SK-N-SH treated with all-trans-retinoic acid at 6 μM for 48 hours (cell line): Measurements from ENCODE around the gene FGGY.
A peak's percentile ranks its signal among the peaks of the same experiment; 100 is the strongest.

Experiments used
- ATAC-seq: fragments of 200-7000 bp; cut with Tn5 transposase; 3 replicates; pipeline ENCODE4 v1.9.1; 2020; ENCODE audit warnings: mild to moderate bottlenecking, moderate library complexity
- ARNTL ChIP-seq: fragments of 450-650 bp; formaldehyde crosslinking; IDR thresholded peaks from 2 replicates; pipeline ENCODE4 v1.5.0; 2020; ENCODE audit warnings: low read depth, mild to moderate bottlenecking, moderate library complexity, borderline replicate concordance
- CSDC2 ChIP-seq: fragments of 250-450 bp; sonication (Bioruptor Pico); IDR thresholded peaks from 2 replicates; pipeline ENCODE4 v1.5.0; 2020; ENCODE audit warnings: mild to moderate bottlenecking, moderate library complexity
- ESRRG ChIP-seq: fragments of 250-450 bp; sonication (Bioruptor Pico); IDR thresholded peaks from 2 replicates; pipeline ENCODE4 v1.6.1; 2021; ENCODE audit warnings: mild to moderate bottlenecking
- GLIS3 ChIP-seq: fragments of 250-450 bp; sonication (Bioruptor Pico); IDR thresholded peaks from 2 replicates; pipeline ENCODE4 v1.5.0; 2020; ENCODE audit warnings: mild to moderate bottlenecking, moderate library complexity
- ISL1 ChIP-seq: fragments of 250-450 bp; sonication (Bioruptor Pico); IDR thresholded peaks from 2 replicates; pipeline ENCODE4 v2.1.2; 2022; ENCODE audit warnings: mild to moderate bottlenecking, moderate library complexity
- OSR1 ChIP-seq: fragments of 250-450 bp; sonication (Bioruptor Pico); IDR thresholded peaks from 2 replicates; pipeline ENCODE4 v1.8.0; 2022; ENCODE audit warnings: moderate library complexity, mild to moderate bottlenecking, inconsistent platforms
- PPARA ChIP-seq: fragments of 250-450 bp; sonication (Bioruptor Pico); IDR thresholded peaks from 2 replicates; pipeline ENCODE4 v1.5.0; 2020; ENCODE audit warnings: mild to moderate bottlenecking, borderline replicate concordance
- RARB ChIP-seq: fragments of 250-450 bp; sonication (Bioruptor Pico); IDR thresholded peaks from 2 replicates; pipeline ENCODE4 v1.8.0; 2021; ENCODE audit warnings: mild to moderate bottlenecking, moderate library complexity
- SNAI2 ChIP-seq: fragments of 250-450 bp; sonication (Bioruptor Pico); IDR thresholded peaks from 2 replicates; pipeline ENCODE4 v1.5.0; 2020; ENCODE audit warnings: mild to moderate bottlenecking, moderate library complexity
- TCF4 ChIP-seq: fragments of 250-450 bp; sonication (Bioruptor Pico); IDR thresholded peaks from 2 replicates; pipeline ENCODE4 v1.8.0; 2021; ENCODE audit warnings: mild to moderate bottlenecking, moderate library complexity, borderline replicate concordance
- TOX ChIP-seq: fragments of 250-450 bp; sonication (Bioruptor Pico); IDR thresholded peaks from 2 replicates; pipeline ENCODE4 v1.8.0; 2021; ENCODE audit warnings: mild to moderate bottlenecking, moderate library complexity, borderline replicate concordance
- ZC3H10 ChIP-seq: fragments of 250-450 bp; sonication (Bioruptor Pico); IDR thresholded peaks from 2 replicates; pipeline ENCODE4 v1.5.1; 2021; ENCODE audit warnings: mild to moderate bottlenecking, moderate library complexity
- ZFP3 ChIP-seq: fragments of 250-450 bp; sonication (Bioruptor Pico); IDR thresholded peaks from 2 replicates; pipeline ENCODE4 v1.5.0; 2020; ENCODE audit warnings: mild to moderate bottlenecking, moderate library complexity
- ZFP30 ChIP-seq: fragments of 450-650 bp; formaldehyde crosslinking; IDR thresholded peaks from 2 replicates; pipeline ENCODE4 v1.5.0; 2022; ENCODE audit warnings: mild to moderate bottlenecking, moderate library complexity
- ZNF565 ChIP-seq: fragments of 450-650 bp; formaldehyde crosslinking; conservative IDR thresholded peaks from 2 replicates; pipeline ENCODE4 v1.5.0; 2020; ENCODE audit warnings: low read depth, mild to moderate bottlenecking, moderate library complexity
- ZNF70 ChIP-seq: fragments of 450-650 bp; formaldehyde crosslinking; IDR thresholded peaks from 2 replicates; pipeline ENCODE4 v1.5.0; 2020; ENCODE audit warnings: mild to moderate bottlenecking, moderate library complexity
- ZNF8 ChIP-seq: fragments of 450-650 bp; formaldehyde crosslinking; IDR thresholded peaks from 2 replicates; pipeline ENCODE4 v1.5.0; 2020; ENCODE audit warnings: mild to moderate bottlenecking, moderate library complexity
- TF ChIP-seq, protein P1 (sequence below): fragments of 250-450 bp; sonication (Bioruptor Pico); IDR thresholded peaks from 2 replicates; pipeline ENCODE4 v1.8.0; 2020; ENCODE audit warnings: mild to moderate bottlenecking, moderate library complexity, borderline replicate concordance
- TF ChIP-seq, protein P2 (sequence below): fragments of 250-450 bp; sonication (Bioruptor Pico); IDR thresholded peaks from 2 replicates; pipeline ENCODE4 v1.5.1; 2020; ENCODE audit warnings: low read depth, mild to moderate bottlenecking, moderate library complexity
- TF ChIP-seq, protein P3 (sequence below): fragments of 250-450 bp; sonication (Bioruptor Pico); IDR thresholded peaks from 2 replicates; pipeline ENCODE4 v1.8.0; 2021; ENCODE audit warnings: low read depth, mild to moderate bottlenecking, moderate library complexity, borderline replicate concordance
- TF ChIP-seq, protein P4 (sequence below): fragments of 250-450 bp; sonication (Bioruptor Pico); IDR thresholded peaks from 2 replicates; pipeline ENCODE4 v1.5.1; 2021; ENCODE audit warnings: mild to moderate bottlenecking, moderate library complexity
- TF ChIP-seq, protein P5 (sequence below): fragments of 250-450 bp; sonication (Bioruptor Pico); IDR thresholded peaks from 2 replicates; pipeline ENCODE4 v1.5.0; 2020; ENCODE audit warnings: mild to moderate bottlenecking, moderate library complexity

Gene FGGY

DNA sequence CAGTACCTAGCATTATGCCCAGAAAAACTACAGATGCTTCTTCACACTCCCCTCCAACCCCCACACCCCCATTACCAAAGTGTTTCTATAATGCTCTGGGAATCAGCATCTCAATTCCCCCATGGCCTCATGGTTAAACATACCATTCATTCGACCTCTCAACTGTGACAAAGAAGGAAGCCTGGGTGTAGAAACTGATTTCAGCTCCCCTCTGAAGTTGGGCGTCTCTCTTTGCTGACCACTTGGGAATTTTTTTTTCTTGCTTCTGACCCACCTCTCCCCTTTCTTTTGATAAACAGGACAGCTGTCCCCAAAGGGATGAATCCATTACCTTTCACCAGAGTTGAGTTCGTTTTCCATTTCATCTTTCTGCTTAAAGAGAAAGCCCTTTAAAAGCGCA lies 401.5 kb downstream of the FGGY start:
- TF ChIP-seq GLIS3 (no peak), SNAI2 (CRISPR knock-in tag) (no peak), ZFP3 (no peak), ESRRG (CRISPR knock-in tag) (no peak), PPARA (CRISPR knock-in tag) (no peak), ZNF8 (no peak), TOX (no peak), ZNF565 (CRISPR knock-in tag) (no peak)
- TF ChIP-seq, protein P1, sequence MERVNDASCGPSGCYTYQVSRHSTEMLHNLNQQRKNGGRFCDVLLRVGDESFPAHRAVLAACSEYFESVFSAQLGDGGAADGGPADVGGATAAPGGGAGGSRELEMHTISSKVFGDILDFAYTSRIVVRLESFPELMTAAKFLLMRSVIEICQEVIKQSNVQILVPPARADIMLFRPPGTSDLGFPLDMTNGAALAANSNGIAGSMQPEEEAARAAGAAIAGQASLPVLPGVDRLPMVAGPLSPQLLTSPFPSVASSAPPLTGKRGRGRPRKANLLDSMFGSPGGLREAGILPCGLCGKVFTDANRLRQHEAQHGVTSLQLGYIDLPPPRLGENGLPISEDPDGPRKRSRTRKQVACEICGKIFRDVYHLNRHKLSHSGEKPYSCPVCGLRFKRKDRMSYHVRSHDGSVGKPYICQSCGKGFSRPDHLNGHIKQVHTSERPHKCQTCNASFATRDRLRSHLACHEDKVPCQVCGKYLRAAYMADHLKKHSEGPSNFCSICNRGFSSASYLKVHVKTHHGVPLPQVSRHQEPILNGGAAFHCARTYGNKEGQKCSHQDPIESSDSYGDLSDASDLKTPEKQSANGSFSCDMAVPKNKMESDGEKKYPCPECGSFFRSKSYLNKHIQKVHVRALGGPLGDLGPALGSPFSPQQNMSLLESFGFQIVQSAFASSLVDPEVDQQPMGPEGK: no peak
- TF ChIP-seq, protein P2, sequence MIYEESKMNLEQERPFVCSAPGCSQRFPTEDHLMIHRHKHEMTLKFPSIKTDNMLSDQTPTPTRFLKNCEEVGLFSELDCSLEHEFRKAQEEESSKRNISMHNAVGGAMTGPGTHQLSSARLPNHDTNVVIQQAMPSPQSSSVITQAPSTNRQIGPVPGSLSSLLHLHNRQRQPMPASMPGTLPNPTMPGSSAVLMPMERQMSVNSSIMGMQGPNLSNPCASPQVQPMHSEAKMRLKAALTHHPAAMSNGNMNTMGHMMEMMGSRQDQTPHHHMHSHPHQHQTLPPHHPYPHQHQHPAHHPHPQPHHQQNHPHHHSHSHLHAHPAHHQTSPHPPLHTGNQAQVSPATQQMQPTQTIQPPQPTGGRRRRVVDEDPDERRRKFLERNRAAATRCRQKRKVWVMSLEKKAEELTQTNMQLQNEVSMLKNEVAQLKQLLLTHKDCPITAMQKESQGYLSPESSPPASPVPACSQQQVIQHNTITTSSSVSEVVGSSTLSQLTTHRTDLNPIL: no peak
- TF ChIP-seq, protein P3, sequence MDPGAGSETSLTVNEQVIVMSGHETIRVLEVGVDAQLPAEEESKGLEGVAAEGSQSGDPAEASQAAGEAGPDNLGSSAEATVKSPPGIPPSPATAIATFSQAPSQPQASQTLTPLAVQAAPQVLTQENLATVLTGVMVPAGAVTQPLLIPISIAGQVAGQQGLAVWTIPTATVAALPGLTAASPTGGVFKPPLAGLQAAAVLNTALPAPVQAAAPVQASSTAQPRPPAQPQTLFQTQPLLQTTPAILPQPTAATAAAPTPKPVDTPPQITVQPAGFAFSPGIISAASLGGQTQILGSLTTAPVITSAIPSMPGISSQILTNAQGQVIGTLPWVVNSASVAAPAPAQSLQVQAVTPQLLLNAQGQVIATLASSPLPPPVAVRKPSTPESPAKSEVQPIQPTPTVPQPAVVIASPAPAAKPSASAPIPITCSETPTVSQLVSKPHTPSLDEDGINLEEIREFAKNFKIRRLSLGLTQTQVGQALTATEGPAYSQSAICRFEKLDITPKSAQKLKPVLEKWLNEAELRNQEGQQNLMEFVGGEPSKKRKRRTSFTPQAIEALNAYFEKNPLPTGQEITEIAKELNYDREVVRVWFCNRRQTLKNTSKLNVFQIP: no peak
- TF ChIP-seq, protein P4, sequence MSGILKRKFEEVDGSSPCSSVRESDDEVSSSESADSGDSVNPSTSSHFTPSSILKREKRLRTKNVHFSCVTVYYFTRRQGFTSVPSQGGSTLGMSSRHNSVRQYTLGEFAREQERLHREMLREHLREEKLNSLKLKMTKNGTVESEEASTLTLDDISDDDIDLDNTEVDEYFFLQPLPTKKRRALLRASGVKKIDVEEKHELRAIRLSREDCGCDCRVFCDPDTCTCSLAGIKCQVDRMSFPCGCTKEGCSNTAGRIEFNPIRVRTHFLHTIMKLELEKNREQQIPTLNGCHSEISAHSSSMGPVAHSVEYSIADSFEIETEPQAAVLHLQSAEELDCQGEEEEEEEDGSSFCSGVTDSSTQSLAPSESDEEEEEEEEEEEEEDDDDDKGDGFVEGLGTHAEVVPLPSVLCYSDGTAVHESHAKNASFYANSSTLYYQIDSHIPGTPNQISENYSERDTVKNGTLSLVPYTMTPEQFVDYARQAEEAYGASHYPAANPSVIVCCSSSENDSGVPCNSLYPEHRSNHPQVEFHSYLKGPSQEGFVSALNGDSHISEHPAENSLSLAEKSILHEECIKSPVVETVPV (CRISPR knock-in tag): no peak
- ATAC-seq: no peak; the same call in 2 of the 3 replicates

DNA sequence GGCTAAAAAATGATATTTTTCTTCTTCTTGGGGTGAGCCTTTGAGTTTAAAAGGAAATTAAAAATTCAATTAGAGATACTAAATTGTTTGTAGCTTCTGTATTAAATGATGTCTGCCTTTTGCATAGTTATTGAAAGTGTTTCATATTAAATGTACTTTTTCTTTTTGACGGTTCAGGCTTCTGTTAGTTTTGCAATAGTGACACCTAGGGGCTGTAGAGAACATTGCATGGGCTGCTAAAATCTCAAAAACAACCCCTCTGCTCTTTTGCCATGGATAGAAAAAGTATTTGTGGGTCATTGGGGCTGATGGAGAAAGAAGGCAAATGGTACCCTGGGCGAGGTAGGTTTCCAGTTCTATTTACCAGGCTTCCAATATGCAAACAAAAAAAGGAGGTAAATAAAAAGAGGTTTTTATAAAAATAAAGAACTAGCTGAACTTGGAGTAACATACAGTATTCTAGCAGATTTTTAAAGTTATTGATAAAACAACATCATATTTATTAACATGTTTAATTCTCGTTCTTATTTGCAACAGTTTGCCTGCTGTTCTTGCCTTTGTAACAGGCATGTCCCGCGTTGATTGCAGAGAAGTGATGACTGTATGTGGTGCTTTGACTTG lies 402.4 kb downstream of the FGGY start:
- ATAC-seq: peak; percentile 9; the same call in 2 of the 3 replicates
- no peak for TF ChIP-seq ZNF8
- TF ChIP-seq CSDC2 (CRISPR knock-in tag): no peak
- TF ChIP-seq, protein P1: no peak
- TF ChIP-seq ZFP30 (CRISPR knock-in tag): no peak
- no peak for TF ChIP-seq ISL1
- no peak for TF ChIP-seq ZNF565 (CRISPR knock-in tag)
- TF ChIP-seq ZNF70 (CRISPR knock-in tag): no peak
- TF ChIP-seq TOX: no peak
- no peak for TF ChIP-seq GLIS3
- TF ChIP-seq OSR1 (CRISPR knock-in tag): no peak
- no peak for TF ChIP-seq ARNTL (CRISPR knock-in tag)
- TF ChIP-seq SNAI2 (CRISPR knock-in tag): no peak
- TF ChIP-seq, protein P2: no peak
- TF ChIP-seq ZC3H10: no peak

DNA sequence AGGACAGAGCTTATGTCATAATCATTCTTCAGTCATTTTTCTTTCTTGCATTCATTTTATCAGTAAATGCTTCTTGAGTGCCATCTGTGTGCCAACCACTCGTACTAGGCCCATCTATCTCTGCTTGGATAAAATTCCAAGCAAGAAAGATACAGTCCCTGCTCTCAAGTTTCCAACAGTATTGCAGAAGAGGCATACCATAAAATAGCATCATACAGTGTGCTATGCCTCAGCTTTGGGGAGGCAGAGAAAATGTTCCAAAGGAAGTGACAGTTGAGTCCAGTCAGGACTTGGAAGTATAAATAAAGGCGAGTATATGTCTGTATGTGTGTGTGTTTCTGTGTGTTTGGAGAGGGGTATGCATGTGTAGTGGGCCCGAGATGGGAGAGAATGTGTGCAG lies 404.5 kb downstream of the FGGY start:
- no peak for ATAC-seq
- TF ChIP-seq, protein P3: no peak
- TF ChIP-seq ZNF8 (no peak), TCF4 (no peak), ZFP30 (CRISPR knock-in tag) (no peak), ZC3H10 (no peak), OSR1 (CRISPR knock-in tag) (no peak), SNAI2 (CRISPR knock-in tag) (no peak), RARB (CRISPR knock-in tag) (no peak), ISL1 (no peak), ARNTL (CRISPR knock-in tag) (no peak), ZFP3 (no peak)
- TF ChIP-seq, protein P4 (CRISPR knock-in tag): no peak
- TF ChIP-seq, protein P5, sequence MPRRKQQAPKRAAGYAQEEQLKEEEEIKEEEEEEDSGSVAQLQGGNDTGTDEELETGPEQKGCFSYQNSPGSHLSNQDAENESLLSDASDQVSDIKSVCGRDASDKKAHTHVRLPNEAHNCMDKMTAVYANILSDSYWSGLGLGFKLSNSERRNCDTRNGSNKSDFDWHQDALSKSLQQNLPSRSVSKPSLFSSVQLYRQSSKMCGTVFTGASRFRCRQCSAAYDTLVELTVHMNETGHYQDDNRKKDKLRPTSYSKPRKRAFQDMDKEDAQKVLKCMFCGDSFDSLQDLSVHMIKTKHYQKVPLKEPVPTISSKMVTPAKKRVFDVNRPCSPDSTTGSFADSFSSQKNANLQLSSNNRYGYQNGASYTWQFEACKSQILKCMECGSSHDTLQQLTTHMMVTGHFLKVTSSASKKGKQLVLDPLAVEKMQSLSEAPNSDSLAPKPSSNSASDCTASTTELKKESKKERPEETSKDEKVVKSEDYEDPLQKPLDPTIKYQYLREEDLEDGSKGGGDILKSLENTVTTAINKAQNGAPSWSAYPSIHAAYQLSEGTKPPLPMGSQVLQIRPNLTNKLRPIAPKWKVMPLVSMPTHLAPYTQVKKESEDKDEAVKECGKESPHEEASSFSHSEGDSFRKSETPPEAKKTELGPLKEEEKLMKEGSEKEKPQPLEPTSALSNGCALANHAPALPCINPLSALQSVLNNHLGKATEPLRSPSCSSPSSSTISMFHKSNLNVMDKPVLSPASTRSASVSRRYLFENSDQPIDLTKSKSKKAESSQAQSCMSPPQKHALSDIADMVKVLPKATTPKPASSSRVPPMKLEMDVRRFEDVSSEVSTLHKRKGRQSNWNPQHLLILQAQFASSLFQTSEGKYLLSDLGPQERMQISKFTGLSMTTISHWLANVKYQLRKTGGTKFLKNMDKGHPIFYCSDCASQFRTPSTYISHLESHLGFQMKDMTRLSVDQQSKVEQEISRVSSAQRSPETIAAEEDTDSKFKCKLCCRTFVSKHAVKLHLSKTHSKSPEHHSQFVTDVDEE (CRISPR knock-in tag): no peak
